Endothelial cell of umbilical vein (primary cell): Measurements from ENCODE around the gene OLFM2. TPM values are rescaled to one million over a fixed set of nuclear protein-coding genes. Genes with fewer than 3 reads are reported as not detected.

Source experiments
- BruUV-seq: library from RNA; stranded (reverse); fragments of 400-500 nt; replicated peaks from 2 replicates; lab custom pipeline; 2021; lab: Mats Ljungman, UMichigan
- CTCF ChIA-PET: fragments of 300-600, 350-600 bp; sonication (Branson Sonifier 250); formaldehyde crosslinking; loops from one replicate; lab custom pipeline; 2021; ENCODE audit warnings: antibody characterized with exemption, inconsistent platforms; lab: Charles Lee
- POLR2A ChIA-PET: fragments of 300-600, 350-600 bp; sonication (Branson Sonifier 250); formaldehyde crosslinking; loops from one replicate; lab custom pipeline; 2021; ENCODE audit warnings: antibody characterized with exemption, inconsistent platforms; lab: Charles Lee
- DNase-seq: peaks from one replicate; pipeline ENCODE4 v3.0.0-alpha.2; 2011; ENCODE audit warnings: low read depth, low spot score
- FAIRE-seq: peaks from 2 replicates; lab custom pipeline; 2011; peaks lifted over from hg19 to GRCh38; lab: Jason Lieb, UNC
- H2AFZ ChIP-seq: 2 replicates; pipeline ENCODE4 v1.6.0; 2012; ENCODE audit warnings: low read depth, low read length, control low read depth, inconsistent platforms
- H3K27ac ChIP-seq: 2 replicates; pipeline ENCODE4 v1.5.1; 2011; ENCODE audit warnings: low read depth, mild to moderate bottlenecking, control low read depth, low read length, moderate library complexity; ENCODE audit not compliant: insufficient read depth
- H3K27me3 ChIP-seq, 2 experiments: 2 replicates each; pipeline versions ENCODE4 v1.6.0 to v1.6.1; 2011; ENCODE audit warnings: low read length in 2 of 2, mixed read lengths in 1 of 2; ENCODE audit not compliant: control insufficient read depth in 2 of 2, insufficient read depth in 2 of 2
- H3K36me3 ChIP-seq, 2 experiments: 2 replicates in 1 of 2; 3 replicates in 1 of 2; pipeline ENCODE4 v1.5.1; 2011; ENCODE audit warnings: low read length in 2 of 2, mild to moderate bottlenecking in 1 of 2, moderate library complexity in 1 of 2; ENCODE audit not compliant: control insufficient read depth in 2 of 2, insufficient read depth in 2 of 2; ENCODE audit errors: extremely low read depth in 1 of 2
- H3K4me1 ChIP-seq: 3 replicates; pipeline ENCODE4 v1.5.1; 2011; ENCODE audit warnings: mild to moderate bottlenecking, low read length; ENCODE audit not compliant: control insufficient read depth, insufficient read depth; ENCODE audit errors: extremely low read depth
- H3K4me2 ChIP-seq: 2 replicates; pipeline ENCODE4 v1.6.1; 2011; ENCODE audit warnings: low read length, control low read depth, mixed read lengths; ENCODE audit not compliant: insufficient read depth
- H3K4me3 ChIP-seq, 3 experiments: fragments of 200-600 bp in 1 of 3; sonication (generic), shearing (Covaris generic) in 1 of 3; replicated peaks in 1 of 3; 2 replicates each; pipeline ENCODE4 v1.5.1; 2011 to 2016; ENCODE audit warnings: control low read depth in 3 of 3, low read length in 3 of 3, mild to moderate bottlenecking in 2 of 3, inconsistent platforms in 1 of 3, low read depth in 1 of 3, moderate library complexity in 1 of 3; ENCODE audit not compliant: insufficient read depth in 1 of 3
- H3K79me2 ChIP-seq: 2 replicates; pipeline ENCODE4 v1.6.0; 2012; ENCODE audit warnings: low read length, inconsistent platforms; ENCODE audit not compliant: control insufficient read depth, insufficient read depth
- H3K9ac ChIP-seq: replicated peaks from 2 replicates; pipeline ENCODE3; 2011; ENCODE audit warnings: low read length, control low read depth; ENCODE audit not compliant: insufficient read depth; ENCODE audit errors: extremely low read depth
- H3K9me1 ChIP-seq: replicated peaks from 3 replicates; pipeline ENCODE4 v1.6.0; 2011; ENCODE audit warnings: mild to moderate bottlenecking, low read length; ENCODE audit not compliant: control insufficient read depth, insufficient read depth; ENCODE audit errors: extremely low read depth
- H3K9me3 ChIP-seq: replicated peaks from 2 replicates; pipeline ENCODE4 v1.5.1; 2012; ENCODE audit warnings: low read length, inconsistent platforms; ENCODE audit not compliant: control insufficient read depth, insufficient read depth
- H4K20me1 ChIP-seq: replicated peaks from 2 replicates; pipeline ENCODE3; 2011; ENCODE audit warnings: mild to moderate bottlenecking, low read length; ENCODE audit not compliant: control insufficient read depth, insufficient read depth; ENCODE audit errors: extremely low read depth
- CTCF ChIP-seq, 2 donors: IDR thresholded peaks; 1 replicate in 1 of 2; 2 replicates in 1 of 2; pipeline ENCODE4 v1.5.1; 2011; ENCODE audit warnings: low read length in 2 of 2, mild to moderate bottlenecking in 2 of 2, moderate library complexity in 2 of 2, control low read depth in 1 of 2, inconsistent platforms in 1 of 2, low read depth in 1 of 2; ENCODE audit not compliant: insufficient read depth in 1 of 2; ENCODE audit errors: extremely low read depth in 1 of 2
- EZH2 ChIP-seq: IDR thresholded peaks from 2 replicates; pipeline ENCODE4 v1.6.1; 2012; ENCODE audit warnings: borderline replicate concordance, low read depth, mild to moderate bottlenecking, moderate library complexity, low read length, inconsistent platforms; ENCODE audit not compliant: severe bottlenecking
- FOS ChIP-seq: IDR thresholded peaks from 2 replicates; pipeline ENCODE4 v1.6.1; 2011; ENCODE audit warnings: mild to moderate bottlenecking, low read length, moderate library complexity, borderline replicate concordance; ENCODE audit not compliant: insufficient read depth
- JUN ChIP-seq: IDR thresholded peaks from 2 replicates; pipeline ENCODE4 v1.6.1; 2011; ENCODE audit warnings: borderline replicate concordance, low read depth; ENCODE audit not compliant: insufficient read length, insufficient read depth
- MAX ChIP-seq: IDR thresholded peaks from 2 replicates; pipeline ENCODE4 v1.6.1; 2011; ENCODE audit not compliant: insufficient read depth, insufficient read length
- MYC ChIP-seq: IDR thresholded peaks from one replicate; pipeline ENCODE4 v1.6.1; 2011; ENCODE audit warnings: mild to moderate bottlenecking, low read depth, low read length
- dilution Hi-C: fragments of 300-500 bp; cut with MboI; formaldehyde crosslinking; loops from one replicate; pipeline ENCODE4 v1.15.0; 2019; ENCODE audit warnings: low sequenced_read_pairs; ENCODE audit not compliant: extremely low pct_ligation_motif_present
- intact Hi-C: fragments of 100-400 bp; cut with micrococcal nuclease; formaldehyde crosslinking; loops from one replicate; pipeline ENCODE4 v1.10.0; 2022
- polyA plus RNA-seq, 4 experiments: library from polyadenylated mRNA; depleted of rRNA in 3 of 4; stranded (reverse) in 3 of 4; unstranded in 1 of 4; fragments of >200 nt; gene quantifications; 2 replicates each; pipeline versions ENCODE4 v1.2.1 to v1.2.3, GENCODE V29; 2011 to 2012; ENCODE audit warnings: missing spikeins in 1 of 4
- total RNA-seq: library from RNA; stranded (reverse); gene quantifications from 2 replicates; pipeline ENCODE4 v1.2.3, GENCODE V29; 2021

OLFM2 gene
- total and polyA plus RNA-seq, 2 donors (not counting 3 experiments of a cell fraction or from before 2014, with no cell fraction given) = 0.91 to 1.9 TPM

DNA sequence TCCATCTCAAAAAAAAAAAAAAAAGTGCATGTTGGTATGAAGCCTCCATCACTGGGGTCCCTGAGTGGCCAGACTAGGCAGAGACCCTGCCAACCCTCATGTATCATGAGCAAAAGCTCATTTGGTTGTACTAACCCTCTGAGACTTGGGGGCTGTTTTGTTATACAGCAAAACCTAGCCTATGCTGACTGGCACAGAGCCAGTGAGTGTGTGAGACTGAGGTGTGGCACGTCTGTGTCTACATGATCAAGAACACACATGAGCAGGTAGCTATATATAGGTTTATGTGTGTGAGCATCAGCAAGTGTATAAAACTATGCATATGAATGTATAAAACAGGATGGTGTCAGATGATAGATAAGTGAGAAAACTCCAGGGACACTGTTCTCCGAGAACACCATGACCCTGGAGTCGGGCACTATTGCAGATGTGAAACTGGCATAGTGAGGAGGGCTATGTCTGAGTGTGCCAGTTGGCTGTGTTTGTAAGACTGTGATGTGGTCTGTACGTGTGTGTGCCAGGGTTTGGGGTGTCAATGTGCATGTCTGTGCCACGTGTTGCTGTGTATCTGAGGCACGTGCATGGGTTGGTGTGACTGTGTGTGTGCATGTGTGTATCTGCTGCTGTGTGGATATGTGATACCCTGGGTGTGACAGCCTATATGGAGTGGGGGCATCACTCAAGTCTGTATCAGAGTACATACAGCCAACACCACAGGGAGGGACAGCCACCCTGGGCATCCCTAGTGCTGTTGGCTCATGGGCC lies 44.5 kb downstream of the OLFM2 start:
- H3K9me1 ChIP-seq = no peaks in the 10 kb centered on the region
- POLR2A ChIA-PET = no interaction called here
- no peak overlapping the region for H3K9ac ChIP-seq
- no peak overlapping the region for H3K4me3 ChIP-seq
- intact Hi-C loops (no loop called here), dilution Hi-C loops (no loop called here)
- TF ChIP-seq JUN (no peak), CTCF (IDR thresholded peaks at IDR 0.05; ENCODE audit: extremely low read depth in 1 of 2, insufficient read depth in 1 of 2, low read depth in 1 of 2, low read length in 2 of 2) (no peak), FOS (no peak), MAX (no peak), EZH2 (no peak), MYC (no peak)
- CTCF ChIA-PET = no interaction called here
- no peak overlapping the region for H2AFZ ChIP-seq
- no peaks in the 10 kb centered on the region for H4K20me1 ChIP-seq
- no peak overlapping the region for H3K4me2 ChIP-seq
- no peak overlapping the region for H3K27ac ChIP-seq
- DNase-seq = no peak
- no peaks in the 10 kb centered on the region for H3K4me1 ChIP-seq
- no peaks in the 10 kb centered on the region for H3K36me3 ChIP-seq
- FAIRE-seq = no peak
- BruUV-seq = no TSS peak
- H3K9me3 ChIP-seq = no peaks in the 10 kb centered on the region
- no peaks in the 10 kb centered on the region for H3K27me3 ChIP-seq
- H3K79me2 ChIP-seq = no peaks in the 10 kb centered on the region
